CD4-positive, alpha-beta T cell (primary cell): ENCODE measurements around the gene ROPN1B. TPM values are rescaled to one million over a fixed set of nuclear protein-coding genes. Genes with fewer than 3 reads are reported as not detected.

Experiments used
- ATAC-seq: fragments of 200-7000 bp; cut with Tn5 transposase; one replicate; pipeline ENCODE4 v1.10.0; 2022; ENCODE audit warnings: mild to moderate bottlenecking; ENCODE audit not compliant: poor library complexity
- CTCF ChIA-PET: fragments of 350-600 bp; sonication (Branson Sonifier 250); formaldehyde crosslinking; loops from one replicate; lab custom pipeline; 2021; ENCODE audit warnings: antibody characterized with exemption, inconsistent platforms; lab: Charles Lee
- POLR2A ChIA-PET: fragments of 350-600 bp; sonication (Branson Sonifier 250); formaldehyde crosslinking; loops from one replicate; lab custom pipeline; 2021; ENCODE audit warnings: antibody characterized with exemption, inconsistent platforms; lab: Charles Lee
- DNase-seq, 14 experiments: peaks; one replicate each; pipeline ENCODE4 v3.0.0-alpha.2; 2013 to 2020; ENCODE audit warnings: mixed read lengths in 2 of 14
- H3K27ac ChIP-seq, 2 donors: one replicate each; pipeline versions ENCODE4 v1.5.1 to v1.7.0; 2013; ENCODE audit warnings: low read length in 2 of 2, low read depth in 1 of 2, mild to moderate bottlenecking in 1 of 2
- H3K27me3 ChIP-seq, 2 experiments: 1 replicate in 1 of 2; 2 replicates in 1 of 2; pipeline versions ENCODE4 v1.6.1 to v1.7.0; 2013; ENCODE audit warnings: low read length in 2 of 2, control low read depth in 1 of 2, mild to moderate bottlenecking in 1 of 2, moderate library complexity in 1 of 2; ENCODE audit not compliant: insufficient read depth in 2 of 2, control insufficient read depth in 1 of 2
- H3K36me3 ChIP-seq: one replicate; pipeline ENCODE4 v1.6.1; 2013; ENCODE audit warnings: low read length, control low read depth; ENCODE audit not compliant: insufficient read depth
- H3K4me1 ChIP-seq: one replicate; pipeline ENCODE4 v1.6.1; 2013; ENCODE audit warnings: low read length, control low read depth; ENCODE audit not compliant: insufficient read depth
- H3K4me3 ChIP-seq: one replicate; pipeline ENCODE4 v1.5.1; 2013; ENCODE audit warnings: mild to moderate bottlenecking, low read length, moderate library complexity
- H3K9me3 ChIP-seq, 2 experiments: 1 replicate in 1 of 2; 2 replicates in 1 of 2; pipeline versions ENCODE4 v1.6.1 to v1.7.0; 2013; ENCODE audit warnings: low read length in 2 of 2, mild to moderate bottlenecking in 2 of 2, control low read depth in 1 of 2, moderate library complexity in 1 of 2; ENCODE audit not compliant: control insufficient read depth in 1 of 2, insufficient read depth in 1 of 2
- H3K27ac Mint-ChIP-seq: one replicate; pipeline ENCODE4 v1.8.0; 2020; ENCODE audit warnings: mixed read lengths
- H3K27me3 Mint-ChIP-seq: one replicate; pipeline ENCODE4 v1.8.0; 2021; ENCODE audit warnings: mixed read lengths
- H3K36me3 Mint-ChIP-seq: one replicate; pipeline ENCODE4 v1.8.0; 2021; ENCODE audit warnings: low read depth, mixed read lengths
- H3K4me1 Mint-ChIP-seq: one replicate; pipeline ENCODE4 v1.8.0; 2021; ENCODE audit warnings: low read depth, mixed read lengths
- H3K4me3 Mint-ChIP-seq: one replicate; pipeline ENCODE4 v1.8.0; 2020; ENCODE audit warnings: mild to moderate bottlenecking, mixed read lengths
- H3K9me3 Mint-ChIP-seq: one replicate; pipeline ENCODE4 v1.8.0; 2020; ENCODE audit warnings: mixed read lengths
- CTCF ChIP-seq: fragments of 200-600 bp; IDR thresholded peaks from one replicate; pipeline ENCODE4 v1.8.0; 2022; ENCODE audit warnings: antibody characterized with exemption, mild to moderate bottlenecking
- intact Hi-C, 2 experiments: fragments of 100-400 bp; cut with DNase I in 1 of 2; cut with micrococcal nuclease in 1 of 2; formaldehyde crosslinking; loops; one replicate each; pipeline versions ENCODE4 v1.15.1 to v1.9.0; 2023 to 2025; cut with DNase I, micrococcal nuclease
- total RNA-seq, 174 experiments: library from RNA in 2 of 174; stranded (reverse) in 2 of 174; gene quantifications; one replicate each; pipeline ENCODE4 v1.2.3 and lab custom pipeline; 2021 to 2026

Gene ROPN1B
- total RNA-seq, 2 experiments from 2014 or later = 0.25 TPM; not detected in 1

- ChIA-PET POLR2A (no interaction called here), CTCF (no interaction called here)
- peaks cover 0 to 15% of the 10 kb centered on the region in 2 experiments for H3K9me3 ChIP-seq
- H3K9me3 Mint-ChIP-seq = no peaks in the 10 kb centered on the region
- H3K4me1 Mint-ChIP-seq = no peaks in the 10 kb centered on the region
- H3K27ac Mint-ChIP-seq = no peak overlapping the region
- no peak overlapping the region for H3K27ac ChIP-seq
- DNase-seq (no peak), ATAC-seq (no peak)
- no peak overlapping the region for H3K4me3 ChIP-seq
- H3K27me3 Mint-ChIP-seq = peaks cover 34% of the 10 kb centered on the region
- no peaks in the 10 kb centered on the region for H3K4me1 ChIP-seq
- TF ChIP-seq CTCF = no peak
- peaks cover 7 to 13% of the 10 kb centered on the region in 2 experiments for H3K27me3 ChIP-seq
- no peaks in the 10 kb centered on the region for H3K36me3 ChIP-seq
- intact Hi-C loops = no loop called here
- H3K36me3 Mint-ChIP-seq = no peaks in the 10 kb centered on the region
- H3K4me3 Mint-ChIP-seq = no peak overlapping the region
Measured at GRCh38 chr3:125957674-125958510, 11.1 kb upstream of the ROPN1B start.

GRCh38 chr3:125958511-125959316, 10.3 kb upstream of the ROPN1B start:
- H3K4me3 Mint-ChIP-seq = no peak overlapping the region
- ATAC-seq (no peak), DNase-seq (no peak)
- peaks cover 32% of the 10 kb centered on the region for H3K27me3 Mint-ChIP-seq
- H3K9me3 Mint-ChIP-seq = no peaks in the 10 kb centered on the region
- Histone ChIP-seq H3K9me3 (peaks cover 0 to 15% of the 10 kb centered on the region in 2 experiments), H3K27ac (no peak overlapping the region), H3K36me3 (no peaks in the 10 kb centered on the region), H3K27me3 (peaks cover 7 to 16% of the 10 kb centered on the region in 2 experiments), H3K4me1 (no peaks in the 10 kb centered on the region), H3K4me3 (no peak overlapping the region)
- no peaks in the 10 kb centered on the region for H3K36me3 Mint-ChIP-seq
- intact Hi-C loops = no loop called here
- TF ChIP-seq CTCF = no peak
- POLR2A ChIA-PET = no interaction called here
- no peaks in the 10 kb centered on the region for H3K4me1 Mint-ChIP-seq
- CTCF ChIA-PET = no interaction called here
- no peak overlapping the region for H3K27ac Mint-ChIP-seq

- CTCF ChIA-PET = no interaction called here
- no peaks in the 10 kb centered on the region for H3K4me1 Mint-ChIP-seq
- no peak for DNase-seq
- H3K4me3 Mint-ChIP-seq = no peak overlapping the region
- TF ChIP-seq CTCF = no peak
- Histone ChIP-seq H3K27ac (no peak overlapping the region), H3K4me1 (no peaks in the 10 kb centered on the region), H3K27me3 (peaks cover 7 to 16% of the 10 kb centered on the region in 2 experiments), H3K9me3 (peaks cover 0 to 15% of the 10 kb centered on the region in 2 experiments), H3K36me3 (no peaks in the 10 kb centered on the region), H3K4me3 (no peak overlapping the region)
- intact Hi-C loops = no loop called here
- peaks cover 30% of the 10 kb centered on the region for H3K27me3 Mint-ChIP-seq
- POLR2A ChIA-PET = no interaction called here
- H3K36me3 Mint-ChIP-seq = no peaks in the 10 kb centered on the region
- H3K9me3 Mint-ChIP-seq = no peaks in the 10 kb centered on the region
- no peak for ATAC-seq
- no peak overlapping the region for H3K27ac Mint-ChIP-seq
Measured at GRCh38 chr3:125959317-125960065, 9.5 kb upstream of the ROPN1B start.
